LoVo (cell line): ENCODE data around the gene COMT.

Experiments
- DNase-seq: peaks from one replicate; pipeline ENCODE4 v3.0.0-alpha.2; 2016; ENCODE audit warnings: low spot score

Gene COMT

GRCh38 chr22:19996694-19997384 is 55.3 kb downstream of the COMT start:
- no peak for DNase-seq

GRCh38 chr22:19997561-19998231 is 56.1 kb downstream of the COMT start:
- DNase-seq = no peak

GRCh38 chr22:19998232-19998951 is 56.8 kb downstream of the COMT start:
- DNase-seq = no peak

- DNase-seq = no peak
Measured at GRCh38 chr22:19998991-19999820, 57.6 kb downstream of the COMT start.

GRCh38 chr22:20000246-20001081 is 58.9 kb downstream of the COMT start:
- no peak for DNase-seq

GRCh38 chr22:20001082-20001638 is 59.6 kb downstream of the COMT start:
- no peak for DNase-seq

GRCh38 chr22:20002128-20002527 is 60.6 kb downstream of the COMT start:
- DNase-seq = no peak

GRCh38 chr22:20002636-20003035 is 61.1 kb downstream of the COMT start:
- DNase-seq = no peak

- no peak for DNase-seq
Measured at GRCh38 chr22:20003304-20003703, 61.7 kb downstream of the COMT start.

GRCh38 chr22:20004464-20004863 is 62.9 kb downstream of the COMT start:
- no peak for DNase-seq

- DNase-seq = no peak
Measured at GRCh38 chr22:20008221-20008995, 66.8 kb downstream of the COMT start.

GRCh38 chr22:20009018-20009491 is 67.5 kb downstream of the COMT start:
- no peak for DNase-seq

GRCh38 chr22:20009582-20010306 is 68.2 kb downstream of the COMT start:
- no peak for DNase-seq

- no peak for DNase-seq
Measured at GRCh38 chr22:20010307-20011122, 68.9 kb downstream of the COMT start.

GRCh38 chr22:20011123-20011992 is 69.8 kb downstream of the COMT start:
- no peak for DNase-seq

GRCh38 chr22:20011993-20012740 is 70.6 kb downstream of the COMT start:
- DNase-seq = no peak
